A673 (cell line): Measurements from ENCODE around the gene MAP3K21.

Source experiments
- CTCF ChIP-seq: fragments of 300-800, 200-600 bp; sonication (generic); conservative IDR thresholded peaks from 2 replicates; pipeline ENCODE4 v1.5.1; 2017; ENCODE audit warnings: low read depth, mild to moderate bottlenecking, antibody characterized with exemption, low read length, moderate library complexity, mixed read lengths
- EZH2 ChIP-seq: fragments of 200-600 bp; sonication (generic); IDR thresholded peaks from 2 replicates; pipeline ENCODE4 v1.6.1; 2017; ENCODE audit warnings: borderline replicate concordance, low read depth, mild to moderate bottlenecking, mixed read lengths, antibody characterized with exemption, low read length; ENCODE audit not compliant: poor library complexity, severe bottlenecking

- no peak for TF ChIP-seq CTCF
- TF ChIP-seq EZH2: no peak
Measured at GRCh38 chr1:233357595-233358397, 30.3 kb downstream of the MAP3K21 start.
